Esophagus squamous epithelium (tissue), 5 donors: ENCODE measurements around the gene MEIOSIN. TPM values are rescaled to one million over a fixed set of nuclear protein-coding genes. Genes with fewer than 3 reads are reported as not detected.

Experiments
- DNase-seq: peaks from one replicate; lab custom pipeline; 2025; lab: John Stamatoyannopoulos, UW
- H3K27ac ChIP-seq, 4 donors: fragments of 200-600 bp; sonication (generic); one replicate each; pipeline ENCODE4 v1.5.1; 2016 to 2019; ENCODE audit warnings: mild to moderate bottlenecking in 1 of 4
- H3K27me3 ChIP-seq, 4 donors: fragments of 200-600 bp; sonication (generic); 1 replicate in 3 of 4; 2 replicates in 1 of 4; pipeline versions ENCODE4 v1.5.1 to v1.6.0; 2017 to 2021; ENCODE audit warnings: antibody characterized with exemption in 1 of 4
- H3K36me3 ChIP-seq, 3 donors: fragments of 200-600 bp; sonication (generic); one replicate each; pipeline ENCODE4 v1.5.1; 2016 to 2019
- H3K4me1 ChIP-seq, 3 donors: fragments of 200-600 bp; sonication (generic); one replicate each; pipeline ENCODE4 v1.5.1; 2017 to 2019
- H3K4me3 ChIP-seq, 4 donors: fragments of 200-600 bp; sonication (generic); 1 replicate in 3 of 4; 2 replicates in 1 of 4; pipeline ENCODE4 v1.5.1; 2016 to 2019; ENCODE audit warnings: mild to moderate bottlenecking in 2 of 4, moderate library complexity in 1 of 4
- H3K9me3 ChIP-seq, 3 donors: fragments of 200-600 bp; sonication (generic); one replicate each; pipeline ENCODE4 v1.5.1; 2016 to 2019
- CTCF ChIP-seq, 6 experiments: fragments of 450-650 bp in 4 of 6; fragments of 200-600 bp in 2 of 6; sonication (generic) in 2 of 6; IDR thresholded peaks; one replicate each; pipeline ENCODE4 v1.5.1; 2016 to 2019; ENCODE audit warnings: antibody characterized with exemption in 6 of 6, mild to moderate bottlenecking in 4 of 6, moderate library complexity in 4 of 6
- POLR2A ChIP-seq, 4 donors: fragments of 450-650 bp; IDR thresholded peaks; one replicate each; pipeline ENCODE4 v1.6.1; 2017; ENCODE audit warnings: antibody characterized with exemption in 4 of 4, mild to moderate bottlenecking in 4 of 4, moderate library complexity in 3 of 4
- WGBS, 2 donors: methylation state at CpG; one replicate each; pipeline ENCODE4 v1.1.5; 2018; 5-methylcytosine and 5-hydroxymethylcytosine counted together
- intact Hi-C: fragments of 100-400 bp; cut with DNase I; formaldehyde crosslinking; loops from one replicate; pipeline ENCODE4 v1.15.0; 2022
- total RNA-seq, 4 donors: library from RNA; depleted of rRNA; stranded (reverse); fragments of >200 nt; gene quantifications; one replicate each; pipeline ENCODE4 v1.1.0, GENCODE V29; 2016
- donor health status: DM: yes; HTN: yes; CAD: no.

The MEIOSIN gene
- total RNA-seq, 4 donors from 2014 or later, result not detected

- H3K4me3 ChIP-seq, result no peak overlapping the region
- TF ChIP-seq CTCF (IDR thresholded peaks at IDR 0.05) (no peak), POLR2A (IDR thresholded peaks at IDR 0.05) (no peak)
- H3K27ac ChIP-seq, result no peak overlapping the region
- no peaks in the 10 kb centered on the region for H3K9me3 ChIP-seq
- no peaks in the 10 kb centered on the region for H3K27me3 ChIP-seq
- H3K36me3 ChIP-seq, result peaks cover 18 to 49% (median 21%) of the 10 kb centered on the region in 3 donors
- H3K4me1 ChIP-seq, result peaks cover 0 to 23% (median 0%) of the 10 kb centered on the region in 3 donors
- WGBS, 2 donors, result 62 to 68% methylated on average over 10 of the region's 10 CpGs
- intact Hi-C loops, result loop anchor here (10.0 kb wide), 1 partner anchor 54 kb away; the partner anchor contains the start of gene SIX5
- DNase-seq, result no peak
Observed at GRCh38 chr19:45710356-45711130, 22.7 kb upstream of the MEIOSIN start.

- 93 to 95% methylated on average over 14 to 26 of the region's 76 CpGs for WGBS, 2 donors
- TF ChIP-seq POLR2A (IDR thresholded peaks at IDR 0.05) (no peak), CTCF (IDR thresholded peaks at IDR 0.05) (no peak)
- peaks cover 3 to 38% (median 5%) of the 10 kb centered on the region in 3 donors for H3K4me1 ChIP-seq
- H3K9me3 ChIP-seq, result no peaks in the 10 kb centered on the region
- H3K36me3 ChIP-seq, result peaks cover 18 to 49% (median 21%) of the 10 kb centered on the region in 3 donors
- H3K27me3 ChIP-seq, result no peaks in the 10 kb centered on the region
- H3K4me3 ChIP-seq, result no peak overlapping the region
- no peak overlapping the region for H3K27ac ChIP-seq
- intact Hi-C loops, result loop anchor here (10.0 kb wide), 1 partner anchor 53 kb away; the partner anchor contains the start of gene SIX5
- no peak for DNase-seq
Observed at GRCh38 chr19:45711851-45712698, 21.2 kb upstream of the MEIOSIN start.

- DNase-seq, result no peak
- no peaks in the 10 kb centered on the region for H3K27me3 ChIP-seq
Observed at GRCh38 chr19:45712699-45713067, 20.6 kb upstream of the MEIOSIN start.

GRCh38 chr19:45713141-45713540 is 20.1 kb upstream of the MEIOSIN start:
- Histone ChIP-seq H3K27ac (no peak overlapping the region), H3K36me3 (peaks cover 18 to 47% (median 21%) of the 10 kb centered on the region in 3 donors), H3K4me3 (no peak overlapping the region), H3K4me1 (peaks cover 8 to 45% (median 9%) of the 10 kb centered on the region in 3 donors), H3K9me3 (no peaks in the 10 kb centered on the region), H3K27me3 (no peaks in the 10 kb centered on the region)
- intact Hi-C loops, result loop anchor here (10.0 kb wide), 1 partner anchor 52 kb away; the partner anchor contains the start of gene SIX5
- TF ChIP-seq CTCF (IDR thresholded peaks at IDR 0.05) (no peak), POLR2A (IDR thresholded peaks at IDR 0.05) (no peak)
- no peak for DNase-seq
- 80 to 85% methylated on average over 1 to 5 of the region's 15 CpGs for WGBS, 2 donors

More at GRCh38 chr19:45712699-45713067, 20.6 kb upstream of the MEIOSIN start:
- Histone ChIP-seq H3K4me1 (peaks cover 3 to 40% (median 5%) of the 10 kb centered on the region in 3 donors), H3K9me3 (no peaks in the 10 kb centered on the region), H3K27ac (no peak overlapping the region), H3K36me3 (peaks cover 18 to 49% (median 21%) of the 10 kb centered on the region in 3 donors), H3K4me3 (no peak overlapping the region)
- intact Hi-C loops, result loop anchor here (10.0 kb wide), 1 partner anchor 52 kb away; the partner anchor contains the start of gene SIX5
- 83% methylated on average over 1 of the region's 25 CpGs; no CpG with 5 or more reads in 1 of the 2 donors for WGBS, 2 donors
- TF ChIP-seq POLR2A (IDR thresholded peaks at IDR 0.05) (no peak), CTCF (IDR thresholded peaks at IDR 0.05) (no peak)
